HCT116 (cell line): Measurements from ENCODE around the gene SGMS1. TPM values are rescaled to one million over a fixed set of nuclear protein-coding genes. Genes with fewer than 3 reads are reported as not detected.

Source experiments
- ATAC-seq: fragments of 200-7000 bp; cut with Tn5 transposase; 2 replicates; pipeline ENCODE4 v1.9.1; 2020; ENCODE audit warnings: mild to moderate bottlenecking, moderate library complexity
- BruUV-seq: library from RNA; stranded (reverse); fragments of 400-500 nt; replicated peaks from 2 replicates; lab custom pipeline; 2021; lab: Mats Ljungman, UMichigan
- CTCF ChIA-PET: fragments of 300-600 bp; sonication (Branson Sonifier 250); formaldehyde crosslinking; loops from one replicate; lab custom pipeline; 2021; ENCODE audit warnings: antibody characterized with exemption; lab: Charles Lee
- POLR2A ChIA-PET: fragments of 300-600, 350-600 bp; sonication (Branson Sonifier 250); formaldehyde crosslinking; loops from one replicate; lab custom pipeline; 2021; ENCODE audit warnings: antibody characterized with exemption; lab: Charles Lee
- RAD21 ChIA-PET, 2 experiments: fragments of 300-600 bp; sonication (Branson Sonifier 250); formaldehyde crosslinking; loops; one replicate each; lab custom pipeline; 2023; ENCODE audit warnings: low total read pairs in 2 of 2; ENCODE audit not compliant: uncharacterized antibody in 2 of 2, unreplicated experiment in 2 of 2, low non-redundant PET in 1 of 2; lab: Charles Lee
- DNase-seq: peaks from one replicate; pipeline ENCODE4 v3.0.0-alpha.2; 2010; ENCODE audit warnings: low read depth, low spot score
- H2AFZ ChIP-seq: fragments of 200-600 bp; shearing (Covaris generic), sonication (generic); 2 replicates; pipeline ENCODE4 v1.6.1; 2017; ENCODE audit warnings: low read depth, mixed run types, mixed read lengths, antibody characterized with exemption, low read length; ENCODE audit not compliant: poor library complexity, severe bottlenecking
- H3K27ac ChIP-seq: 2 replicates; pipeline ENCODE4 v1.5.1; 2012; ENCODE audit warnings: low read depth, low read length
- H3K27me3 ChIP-seq: fragments of 200-600 bp; sonication (generic); 2 replicates; pipeline ENCODE4 v1.6.1; 2016; ENCODE audit warnings: mixed run types, low read length, mixed read lengths; ENCODE audit not compliant: insufficient read depth
- H3K36me3 ChIP-seq, 2 experiments: fragments of 200-500 bp in 1 of 2; fragments of 200-600 bp in 1 of 2; sonication (Bioruptor generic) in 1 of 2; sonication (generic) in 1 of 2; 2 replicates each; pipeline versions ENCODE4 v1.5.1 to v1.6.1; 2014 to 2016; ENCODE audit warnings: low read length in 2 of 2, inconsistent platforms in 1 of 2, mixed read lengths in 1 of 2, mixed run types in 1 of 2; ENCODE audit not compliant: insufficient read depth in 2 of 2, control insufficient read depth in 1 of 2
- H3K4me1 ChIP-seq, 2 experiments: fragments of 200-600 bp in 1 of 2; sonication (generic) in 1 of 2; 2 replicates each; pipeline versions ENCODE4 v1.5.1 to v1.6.1; 2012 to 2017; ENCODE audit warnings: low read length in 2 of 2, inconsistent platforms in 1 of 2, mild to moderate bottlenecking in 1 of 2, mixed read lengths in 1 of 2, mixed run types in 1 of 2, moderate library complexity in 1 of 2; ENCODE audit not compliant: insufficient read depth in 2 of 2, control insufficient read depth in 1 of 2
- H3K4me2 ChIP-seq: fragments of 200-600 bp; sonication (generic); 2 replicates; pipeline ENCODE4 v1.6.1; 2017; ENCODE audit warnings: mixed run types, low read length, mixed read lengths
- H3K4me3 ChIP-seq, 2 experiments: fragments of 200-600 bp in 1 of 2; sonication (generic) in 1 of 2; replicated peaks in 1 of 2; 2 replicates each; pipeline ENCODE4 v1.5.1; 2011 to 2016; ENCODE audit warnings: low read length in 2 of 2, control low read depth in 1 of 2, low read depth in 1 of 2, mild to moderate bottlenecking in 1 of 2, mixed read lengths in 1 of 2, mixed run types in 1 of 2
- H3K79me2 ChIP-seq: fragments of 200-600 bp; sonication (generic); 2 replicates; pipeline ENCODE4 v1.6.1; 2017; ENCODE audit warnings: mild to moderate bottlenecking, mixed run types, low read length, moderate library complexity, mixed read lengths; ENCODE audit not compliant: insufficient read depth
- H3K9ac ChIP-seq: fragments of 200-600 bp; sonication (generic); 2 replicates; pipeline ENCODE4 v1.6.1; 2016; ENCODE audit warnings: low read length, mixed read lengths
- H3K9me2 ChIP-seq: fragments of 200-600 bp; sonication (generic), shearing (Covaris generic); 2 replicates; pipeline ENCODE4 v1.6.1; 2017; ENCODE audit warnings: mixed run types, mild to moderate bottlenecking, moderate library complexity; ENCODE audit not compliant: insufficient read depth
- H3K9me3 ChIP-seq, 2 experiments: fragments of 200-500 bp in 1 of 2; fragments of 200-600 bp in 1 of 2; sonication (Bioruptor generic) in 1 of 2; sonication (generic) in 1 of 2; 2 replicates each; pipeline ENCODE4 v1.6.1; 2014 to 2017; ENCODE audit warnings: low read length in 2 of 2, mixed read lengths in 2 of 2, inconsistent platforms in 1 of 2, low read depth in 1 of 2, mild to moderate bottlenecking in 1 of 2, mixed run types in 1 of 2, moderate library complexity in 1 of 2; ENCODE audit not compliant: control insufficient read depth in 1 of 2, insufficient read depth in 1 of 2
- H4K20me1 ChIP-seq: fragments of 200-600 bp; sonication (generic), shearing (Covaris generic); 2 replicates; pipeline ENCODE4 v1.6.1; 2017; ENCODE audit warnings: mixed run types, mild to moderate bottlenecking, moderate library complexity; ENCODE audit not compliant: insufficient read depth
- CEBPB ChIP-seq: IDR thresholded peaks from 2 replicates; pipeline ENCODE4 v1.6.1; 2012; ENCODE audit warnings: low read depth
- EGR1 ChIP-seq: IDR thresholded peaks from 2 replicates; pipeline ENCODE4 v1.6.1; 2012; ENCODE audit warnings: low read depth
- EZH2phosphoT487 ChIP-seq: fragments of 200-600 bp; IDR thresholded peaks from 2 replicates; pipeline ENCODE4 v1.6.1; 2018; ENCODE audit warnings: antibody characterized with exemption, borderline replicate concordance
- MAX ChIP-seq: IDR thresholded peaks from 2 replicates; pipeline ENCODE4 v1.6.1; 2012
- POLR2AphosphoS5 ChIP-seq: IDR thresholded peaks from 2 replicates; pipeline ENCODE4 v1.6.1; 2011; ENCODE audit warnings: mild to moderate bottlenecking, low read depth, low read length, moderate library complexity
- RAD21 ChIP-seq: IDR thresholded peaks from 2 replicates; pipeline ENCODE4 v1.6.1; 2012; ENCODE audit warnings: low read depth, mild to moderate bottlenecking
- SP1 ChIP-seq: IDR thresholded peaks from 2 replicates; pipeline ENCODE4 v1.6.1; 2012; ENCODE audit warnings: low read depth
- intact Hi-C: fragments of 100-400 bp; cut with micrococcal nuclease; formaldehyde crosslinking; loops from 2 replicates; pipeline ENCODE4 v1.10.0; 2022
- total RNA-seq: library from RNA; stranded (reverse); gene quantifications from one replicate; pipeline ENCODE4 v1.2.1, GENCODE V29; 2021; ENCODE audit not compliant: unreplicated experiment
- TF ChIP-seq, protein P1 (sequence below), 3 experiments: fragments of 200-600 bp in 1 of 3; sonication (generic) in 1 of 3; IDR thresholded peaks in 2 of 3; conservative IDR thresholded peaks in 1 of 3; 2 replicates each; pipeline ENCODE4 v1.5.1; 2012 to 2017; ENCODE audit warnings: low read depth in 2 of 3, low read length in 2 of 3, antibody characterized with exemption in 1 of 3, borderline replicate concordance in 1 of 3, control low read depth in 1 of 3, mild to moderate bottlenecking in 1 of 3, mixed read lengths in 1 of 3, mixed run types in 1 of 3, moderate library complexity in 1 of 3; ENCODE audit not compliant: insufficient read depth in 1 of 3
- TF ChIP-seq, protein P2 (sequence below): IDR thresholded peaks from 2 replicates; pipeline ENCODE4 v1.6.1; 2012; ENCODE audit warnings: low read depth
- TF ChIP-seq, protein P3 (sequence below): IDR thresholded peaks from 2 replicates; pipeline ENCODE4 v1.6.1; 2011; ENCODE audit warnings: mild to moderate bottlenecking, low read length, moderate library complexity; ENCODE audit not compliant: insufficient replicate concordance; ENCODE audit errors: extremely low read depth

The SGMS1 gene
- total RNA-seq, 1 experiment from 2014 or later: 29.1 TPM

GRCh38 chr10:50291261-50291850 is 332.4 kb downstream of the SGMS1 start:
- no peaks in the 10 kb centered on the region for H3K79me2 ChIP-seq
- no peak overlapping the region for H3K9ac ChIP-seq
- H3K27me3 ChIP-seq: no peaks in the 10 kb centered on the region
- no peak overlapping the region for H3K27ac ChIP-seq
- no peak overlapping the region for H2AFZ ChIP-seq
- intact Hi-C loops: no loop called here
- H3K4me2 ChIP-seq: no peak overlapping the region
- peak; percentile 46; the same call in 1 of the 2 replicates for TF ChIP-seq RAD21
- no peak for TF ChIP-seq SP1
- TF ChIP-seq, protein P1, sequence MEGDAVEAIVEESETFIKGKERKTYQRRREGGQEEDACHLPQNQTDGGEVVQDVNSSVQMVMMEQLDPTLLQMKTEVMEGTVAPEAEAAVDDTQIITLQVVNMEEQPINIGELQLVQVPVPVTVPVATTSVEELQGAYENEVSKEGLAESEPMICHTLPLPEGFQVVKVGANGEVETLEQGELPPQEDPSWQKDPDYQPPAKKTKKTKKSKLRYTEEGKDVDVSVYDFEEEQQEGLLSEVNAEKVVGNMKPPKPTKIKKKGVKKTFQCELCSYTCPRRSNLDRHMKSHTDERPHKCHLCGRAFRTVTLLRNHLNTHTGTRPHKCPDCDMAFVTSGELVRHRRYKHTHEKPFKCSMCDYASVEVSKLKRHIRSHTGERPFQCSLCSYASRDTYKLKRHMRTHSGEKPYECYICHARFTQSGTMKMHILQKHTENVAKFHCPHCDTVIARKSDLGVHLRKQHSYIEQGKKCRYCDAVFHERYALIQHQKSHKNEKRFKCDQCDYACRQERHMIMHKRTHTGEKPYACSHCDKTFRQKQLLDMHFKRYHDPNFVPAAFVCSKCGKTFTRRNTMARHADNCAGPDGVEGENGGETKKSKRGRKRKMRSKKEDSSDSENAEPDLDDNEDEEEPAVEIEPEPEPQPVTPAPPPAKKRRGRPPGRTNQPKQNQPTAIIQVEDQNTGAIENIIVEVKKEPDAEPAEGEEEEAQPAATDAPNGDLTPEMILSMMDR (IDR thresholded peaks at IDR 0.05 in 2 of 3, conservative IDR thresholded peaks at IDR 0.05 in 1 of 3; ENCODE audit: borderline replicate concordance in 1 of 3, insufficient read depth in 1 of 3, low read depth in 2 of 3, low read length in 2 of 3): peak; percentile 15 to 26 (median 26); a peak in 1 of 6 replicates
- ChIA-PET RAD21 (no interaction called here), POLR2A (no interaction called here), CTCF (no interaction called here)
- no TSS peak for BruUV-seq
- H3K4me3 ChIP-seq: no peak overlapping the region
- H3K36me3 ChIP-seq: no peaks in the 10 kb centered on the region
- no peaks in the 10 kb centered on the region for H3K4me1 ChIP-seq
- no peaks in the 10 kb centered on the region for H4K20me1 ChIP-seq
- ATAC-seq (no peak), DNase-seq (no peak)
- no peaks in the 10 kb centered on the region for H3K9me3 ChIP-seq
- no peaks in the 10 kb centered on the region for H3K9me2 ChIP-seq

GRCh38 chr10:50289196-50289595 is 334.6 kb downstream of the SGMS1 start:
- ChIA-PET RAD21 (no interaction called here), POLR2A (no interaction called here), CTCF (no interaction called here)
- Histone ChIP-seq H3K9ac (no peak overlapping the region), H3K36me3 (no peaks in the 10 kb centered on the region), H3K4me3 (no peak overlapping the region), H3K9me2 (no peaks in the 10 kb centered on the region), H4K20me1 (no peaks in the 10 kb centered on the region), H3K79me2 (no peaks in the 10 kb centered on the region), H2AFZ (no peak overlapping the region), H3K27ac (no peak overlapping the region), H3K4me2 (no peak overlapping the region), H3K9me3 (no peaks in the 10 kb centered on the region), H3K27me3 (no peaks in the 10 kb centered on the region), H3K4me1 (no peaks in the 10 kb centered on the region)
- DNase-seq (no peak), ATAC-seq (no peak)
- no TSS peak for BruUV-seq
- intact Hi-C loops: no loop called here
- TF ChIP-seq, protein P2, sequence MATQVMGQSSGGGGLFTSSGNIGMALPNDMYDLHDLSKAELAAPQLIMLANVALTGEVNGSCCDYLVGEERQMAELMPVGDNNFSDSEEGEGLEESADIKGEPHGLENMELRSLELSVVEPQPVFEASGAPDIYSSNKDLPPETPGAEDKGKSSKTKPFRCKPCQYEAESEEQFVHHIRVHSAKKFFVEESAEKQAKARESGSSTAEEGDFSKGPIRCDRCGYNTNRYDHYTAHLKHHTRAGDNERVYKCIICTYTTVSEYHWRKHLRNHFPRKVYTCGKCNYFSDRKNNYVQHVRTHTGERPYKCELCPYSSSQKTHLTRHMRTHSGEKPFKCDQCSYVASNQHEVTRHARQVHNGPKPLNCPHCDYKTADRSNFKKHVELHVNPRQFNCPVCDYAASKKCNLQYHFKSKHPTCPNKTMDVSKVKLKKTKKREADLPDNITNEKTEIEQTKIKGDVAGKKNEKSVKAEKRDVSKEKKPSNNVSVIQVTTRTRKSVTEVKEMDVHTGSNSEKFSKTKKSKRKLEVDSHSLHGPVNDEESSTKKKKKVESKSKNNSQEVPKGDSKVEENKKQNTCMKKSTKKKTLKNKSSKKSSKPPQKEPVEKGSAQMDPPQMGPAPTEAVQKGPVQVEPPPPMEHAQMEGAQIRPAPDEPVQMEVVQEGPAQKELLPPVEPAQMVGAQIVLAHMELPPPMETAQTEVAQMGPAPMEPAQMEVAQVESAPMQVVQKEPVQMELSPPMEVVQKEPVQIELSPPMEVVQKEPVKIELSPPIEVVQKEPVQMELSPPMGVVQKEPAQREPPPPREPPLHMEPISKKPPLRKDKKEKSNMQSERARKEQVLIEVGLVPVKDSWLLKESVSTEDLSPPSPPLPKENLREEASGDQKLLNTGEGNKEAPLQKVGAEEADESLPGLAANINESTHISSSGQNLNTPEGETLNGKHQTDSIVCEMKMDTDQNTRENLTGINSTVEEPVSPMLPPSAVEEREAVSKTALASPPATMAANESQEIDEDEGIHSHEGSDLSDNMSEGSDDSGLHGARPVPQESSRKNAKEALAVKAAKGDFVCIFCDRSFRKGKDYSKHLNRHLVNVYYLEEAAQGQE: no peak
- TF ChIP-seq POLR2AphosphoS5: no peak
- TF ChIP-seq EGR1: no peak
- no peak for TF ChIP-seq SP1
- no peak for TF ChIP-seq CEBPB
- TF ChIP-seq EZH2phosphoT487: no peak
- no peak for TF ChIP-seq MAX
- TF ChIP-seq, protein P3, sequence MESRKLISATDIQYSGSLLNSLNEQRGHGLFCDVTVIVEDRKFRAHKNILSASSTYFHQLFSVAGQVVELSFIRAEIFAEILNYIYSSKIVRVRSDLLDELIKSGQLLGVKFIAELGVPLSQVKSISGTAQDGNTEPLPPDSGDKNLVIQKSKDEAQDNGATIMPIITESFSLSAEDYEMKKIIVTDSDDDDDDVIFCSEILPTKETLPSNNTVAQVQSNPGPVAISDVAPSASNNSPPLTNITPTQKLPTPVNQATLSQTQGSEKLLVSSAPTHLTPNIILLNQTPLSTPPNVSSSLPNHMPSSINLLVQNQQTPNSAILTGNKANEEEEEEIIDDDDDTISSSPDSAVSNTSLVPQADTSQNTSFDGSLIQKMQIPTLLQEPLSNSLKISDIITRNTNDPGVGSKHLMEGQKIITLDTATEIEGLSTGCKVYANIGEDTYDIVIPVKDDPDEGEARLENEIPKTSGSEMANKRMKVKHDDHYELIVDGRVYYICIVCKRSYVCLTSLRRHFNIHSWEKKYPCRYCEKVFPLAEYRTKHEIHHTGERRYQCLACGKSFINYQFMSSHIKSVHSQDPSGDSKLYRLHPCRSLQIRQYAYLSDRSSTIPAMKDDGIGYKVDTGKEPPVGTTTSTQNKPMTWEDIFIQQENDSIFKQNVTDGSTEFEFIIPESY: no peak
